Astrocyte of the cerebellum (primary cell): ENCODE results near the gene DCAF7.

Experiments
- DNase-seq: peaks from one replicate; pipeline ENCODE4 v3.0.0-alpha.2; 2011; ENCODE audit warnings: low read depth
- H3K4me3 ChIP-seq: 2 replicates; pipeline ENCODE4 v1.5.1; 2011; ENCODE audit warnings: mild to moderate bottlenecking, low read depth, low read length, moderate library complexity
- in situ Hi-C: cut with HindIII; loops from 2 replicates; pipeline ENCODE4 v1.10.0; 2017; ENCODE audit warnings: low sequenced_read_pairs
- TF ChIP-seq, protein P1 (sequence below): IDR thresholded peaks from 2 replicates; pipeline ENCODE4 v1.5.1; 2012; ENCODE audit warnings: low read length, low read depth, moderate library complexity, mild to moderate bottlenecking; ENCODE audit errors: missing control alignments

The DCAF7 gene

DNA sequence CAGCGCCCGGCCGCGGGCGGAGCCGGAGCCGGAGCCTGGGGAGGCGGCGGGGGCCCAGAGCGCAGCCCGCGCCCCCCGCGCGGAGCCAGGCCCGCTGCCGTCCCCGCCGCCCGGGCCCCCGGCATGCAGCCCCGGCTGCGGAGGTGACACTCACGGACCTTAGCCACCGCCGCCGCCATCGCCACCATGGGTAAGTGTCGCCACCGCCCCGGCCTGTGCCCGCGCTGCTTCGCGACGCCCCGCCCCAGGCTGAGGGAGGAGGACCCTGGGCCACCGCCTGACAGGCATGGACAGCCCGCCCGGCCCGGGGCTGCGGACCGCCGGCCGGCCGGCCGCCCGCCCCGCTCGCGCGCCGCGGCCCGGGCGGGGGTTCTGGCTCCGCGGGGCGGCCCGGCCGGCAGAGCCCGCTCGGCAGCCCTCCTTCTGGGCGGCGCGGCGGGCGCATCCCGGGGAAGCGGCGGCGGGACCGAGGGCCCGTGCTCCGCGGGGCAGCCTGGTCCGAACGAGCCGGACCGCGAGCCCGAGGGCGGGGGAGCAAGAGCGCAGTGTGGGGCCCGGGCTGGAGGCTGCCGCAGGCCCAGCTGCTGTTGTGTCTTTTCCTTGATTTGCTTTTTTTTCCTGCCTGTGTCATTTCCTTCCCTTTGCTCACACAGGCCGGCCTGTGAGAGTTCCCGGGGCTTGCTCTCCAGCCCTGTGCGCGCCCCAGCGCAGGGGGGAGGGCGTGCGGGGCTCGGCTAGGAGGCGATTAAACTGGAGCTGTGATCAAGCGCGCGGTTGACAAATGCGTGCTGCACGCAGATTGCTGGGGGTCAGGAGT lies 72.5 kb downstream of the DCAF7 start:
- TF ChIP-seq, protein P1, sequence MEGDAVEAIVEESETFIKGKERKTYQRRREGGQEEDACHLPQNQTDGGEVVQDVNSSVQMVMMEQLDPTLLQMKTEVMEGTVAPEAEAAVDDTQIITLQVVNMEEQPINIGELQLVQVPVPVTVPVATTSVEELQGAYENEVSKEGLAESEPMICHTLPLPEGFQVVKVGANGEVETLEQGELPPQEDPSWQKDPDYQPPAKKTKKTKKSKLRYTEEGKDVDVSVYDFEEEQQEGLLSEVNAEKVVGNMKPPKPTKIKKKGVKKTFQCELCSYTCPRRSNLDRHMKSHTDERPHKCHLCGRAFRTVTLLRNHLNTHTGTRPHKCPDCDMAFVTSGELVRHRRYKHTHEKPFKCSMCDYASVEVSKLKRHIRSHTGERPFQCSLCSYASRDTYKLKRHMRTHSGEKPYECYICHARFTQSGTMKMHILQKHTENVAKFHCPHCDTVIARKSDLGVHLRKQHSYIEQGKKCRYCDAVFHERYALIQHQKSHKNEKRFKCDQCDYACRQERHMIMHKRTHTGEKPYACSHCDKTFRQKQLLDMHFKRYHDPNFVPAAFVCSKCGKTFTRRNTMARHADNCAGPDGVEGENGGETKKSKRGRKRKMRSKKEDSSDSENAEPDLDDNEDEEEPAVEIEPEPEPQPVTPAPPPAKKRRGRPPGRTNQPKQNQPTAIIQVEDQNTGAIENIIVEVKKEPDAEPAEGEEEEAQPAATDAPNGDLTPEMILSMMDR = no peak
- in situ Hi-C loops = loop anchor here (5.0 kb wide), 1 partner anchor 55 kb away; no protein-coding TSS in a partner anchor
- DNase-seq = no peak
- H3K4me3 ChIP-seq = peak overlapping the region; percentile 70

DNA sequence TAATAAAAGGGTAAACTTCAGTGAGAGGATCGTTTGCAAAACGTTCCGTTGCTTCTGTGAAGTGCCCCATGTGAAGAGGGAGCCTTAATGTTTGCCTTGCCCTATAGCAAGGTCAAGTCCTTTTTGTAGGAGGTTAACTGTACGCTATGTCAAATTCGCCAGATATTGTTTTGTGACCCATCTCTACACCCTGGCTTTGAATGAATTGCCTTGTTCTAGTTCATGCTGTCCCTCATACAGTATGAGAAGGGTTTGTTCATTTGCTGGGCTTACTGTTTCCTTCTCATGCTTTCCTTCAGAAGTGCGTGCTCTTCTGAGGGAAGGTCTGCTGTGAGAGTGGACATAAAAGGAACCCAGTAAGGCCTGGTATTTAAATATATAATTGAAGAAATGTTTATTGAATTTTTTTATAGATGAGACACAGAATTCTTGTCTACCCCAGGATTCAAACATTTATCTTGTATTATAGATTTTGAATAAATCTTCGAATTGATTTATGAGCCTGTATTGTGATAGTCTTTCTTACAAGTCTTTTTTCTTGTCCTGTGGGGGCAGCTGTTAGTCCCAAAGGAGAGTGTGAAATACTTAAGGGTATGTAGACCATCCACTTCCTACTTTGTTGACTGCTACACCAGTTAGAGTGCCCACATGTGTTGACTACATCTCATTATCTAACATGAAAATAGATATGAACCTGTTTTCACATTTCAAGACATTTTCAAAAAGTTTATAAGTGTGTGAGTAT lies 73.7 kb downstream of the DCAF7 start:
- TF ChIP-seq, protein P1 = no peak
- peak overlapping the region; percentile 70 for H3K4me3 ChIP-seq
- no peak for DNase-seq

GRCh38 chr17:63624531-63624880 lies 74.2 kb downstream of the DCAF7 start:
- TF ChIP-seq, protein P1 = no peak
- no peak overlapping the region for H3K4me3 ChIP-seq
- DNase-seq = no peak
- in situ Hi-C loops = loop anchor here (5.0 kb wide), 1 partner anchor 53 kb away; no protein-coding TSS in a partner anchor

More for the DNA sequence above, 73.7 kb downstream of the DCAF7 start:
- in situ Hi-C loops = loop anchor here (5.0 kb wide), 1 partner anchor 53 kb away; no protein-coding TSS in a partner anchor

- TF ChIP-seq, protein P1 = no peak
- H3K4me3 ChIP-seq = no peak overlapping the region
- no peak for DNase-seq
- in situ Hi-C loops = no loop called here
Observed at GRCh38 chr17:63626551-63627180, 76.4 kb downstream of the DCAF7 start.

- DNase-seq = no peak
- H3K4me3 ChIP-seq = no peak overlapping the region
- in situ Hi-C loops = no loop called here
- TF ChIP-seq, protein P1 = no peak
Observed at GRCh38 chr17:63629627-63630026, 79.3 kb downstream of the DCAF7 start.

DNA sequence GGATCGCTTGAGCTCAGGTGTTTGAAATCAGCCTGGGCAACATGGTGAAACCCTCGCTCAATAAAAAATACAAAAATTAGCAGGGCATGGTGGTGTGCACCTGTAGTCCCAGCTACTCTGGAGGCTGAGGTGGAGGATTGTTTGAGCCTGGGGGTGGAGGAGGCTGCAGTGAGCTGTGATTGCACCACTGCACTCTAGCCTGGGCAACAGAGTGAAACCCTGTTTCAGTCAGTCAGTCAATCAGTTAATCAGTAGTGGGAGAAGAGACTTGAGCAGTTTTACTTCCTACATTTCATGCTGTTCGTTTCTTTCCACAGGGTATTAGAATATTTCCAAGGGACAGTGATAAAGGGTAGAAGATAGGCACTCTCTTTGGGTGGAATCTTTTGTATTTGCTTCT lies 80.8 kb downstream of the DCAF7 start:
- in situ Hi-C loops = no loop called here
- H3K4me3 ChIP-seq = no peak overlapping the region
- no peak for DNase-seq
- TF ChIP-seq, protein P1 = no peak
